LNCaP clone FGC (cell line): ENCODE data around the gene IFIH1.

Source experiments
- DNase-seq: peaks from one replicate; pipeline ENCODE4 v3.0.0-alpha.2; 2011; ENCODE audit warnings: low read depth
- H3K4me3 ChIP-seq: 2 replicates; pipeline ENCODE4 v1.5.1; 2011; ENCODE audit warnings: mild to moderate bottlenecking, low read depth, low read length, control low read depth
- CTCF ChIP-seq: IDR thresholded peaks from 2 replicates; pipeline ENCODE4 v1.5.1; 2012; ENCODE audit warnings: mild to moderate bottlenecking; ENCODE audit not compliant: control insufficient read depth, insufficient read depth; ENCODE audit errors: extremely low read depth

Gene IFIH1

GRCh38 chr2:162243294-162243693 lies 75.2 kb downstream of the IFIH1 start, which contains the start of gene FAP:
Gene FAP, minus strand, starts transcription at chr2:162243445. Its CDS starts 118 bp downstream, at chr2:162243327.
- H3K4me3 ChIP-seq: no peak within 1 kb of the TSS
- DNase-seq: no peak
- no peak for TF ChIP-seq CTCF

GRCh38 chr2:162242586-162243280 lies 75.8 kb downstream of the IFIH1 start:
- no peak for DNase-seq
- no peak for TF ChIP-seq CTCF
- H3K4me3 ChIP-seq: no peak overlapping the region

- no peak for DNase-seq
- TF ChIP-seq CTCF: no peak
- H3K4me3 ChIP-seq: no peak overlapping the region
Observed at GRCh38 chr2:162241571-162241970, 76.9 kb downstream of the IFIH1 start.

GRCh38 chr2:162234620-162235462 lies 83.6 kb downstream of the IFIH1 start:
- H3K4me3 ChIP-seq: no peak overlapping the region
- no peak for TF ChIP-seq CTCF
- no peak for DNase-seq

- no peak for DNase-seq
- H3K4me3 ChIP-seq: no peak overlapping the region
- TF ChIP-seq CTCF: no peak
Observed at GRCh38 chr2:162233197-162233596, 85.3 kb downstream of the IFIH1 start.

- DNase-seq: no peak
- no peak overlapping the region for H3K4me3 ChIP-seq
- no peak for TF ChIP-seq CTCF
Observed at GRCh38 chr2:162232671-162233070, 85.8 kb downstream of the IFIH1 start.
